ENCODE data around the gene SNX10.

Gene SNX10

DNA sequence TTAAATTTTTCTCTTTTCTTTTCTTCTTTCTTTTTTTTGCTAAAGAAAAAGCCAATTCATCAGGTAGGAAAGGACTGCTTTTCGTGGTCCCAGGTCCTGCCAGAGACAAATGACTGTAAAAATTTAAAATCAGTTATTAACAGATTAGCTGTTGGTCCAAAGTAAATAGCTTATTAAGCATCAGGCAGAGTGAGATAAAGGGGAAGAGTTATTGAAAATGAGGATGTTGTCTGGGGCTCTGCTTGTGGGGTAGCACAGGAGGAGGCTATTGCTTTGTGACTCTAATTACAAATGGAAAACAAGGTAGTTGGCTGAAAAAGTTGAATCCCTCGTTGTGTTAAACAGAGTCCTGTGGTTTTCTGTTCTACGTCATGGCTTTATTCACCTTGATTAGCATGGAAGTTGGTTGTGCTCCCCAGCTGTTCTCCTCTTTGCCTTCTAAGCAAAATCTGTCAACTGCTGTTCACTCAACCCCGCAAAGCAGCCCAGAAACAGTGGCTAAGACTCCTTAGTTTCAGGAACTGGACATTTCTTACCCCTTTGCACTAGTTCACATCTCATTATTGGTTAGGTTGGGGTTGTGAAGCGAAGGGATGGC is 128.9 kb downstream of the SNX10 start:
- TF ChIP-seq, protein P1, sequence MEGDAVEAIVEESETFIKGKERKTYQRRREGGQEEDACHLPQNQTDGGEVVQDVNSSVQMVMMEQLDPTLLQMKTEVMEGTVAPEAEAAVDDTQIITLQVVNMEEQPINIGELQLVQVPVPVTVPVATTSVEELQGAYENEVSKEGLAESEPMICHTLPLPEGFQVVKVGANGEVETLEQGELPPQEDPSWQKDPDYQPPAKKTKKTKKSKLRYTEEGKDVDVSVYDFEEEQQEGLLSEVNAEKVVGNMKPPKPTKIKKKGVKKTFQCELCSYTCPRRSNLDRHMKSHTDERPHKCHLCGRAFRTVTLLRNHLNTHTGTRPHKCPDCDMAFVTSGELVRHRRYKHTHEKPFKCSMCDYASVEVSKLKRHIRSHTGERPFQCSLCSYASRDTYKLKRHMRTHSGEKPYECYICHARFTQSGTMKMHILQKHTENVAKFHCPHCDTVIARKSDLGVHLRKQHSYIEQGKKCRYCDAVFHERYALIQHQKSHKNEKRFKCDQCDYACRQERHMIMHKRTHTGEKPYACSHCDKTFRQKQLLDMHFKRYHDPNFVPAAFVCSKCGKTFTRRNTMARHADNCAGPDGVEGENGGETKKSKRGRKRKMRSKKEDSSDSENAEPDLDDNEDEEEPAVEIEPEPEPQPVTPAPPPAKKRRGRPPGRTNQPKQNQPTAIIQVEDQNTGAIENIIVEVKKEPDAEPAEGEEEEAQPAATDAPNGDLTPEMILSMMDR (conservative IDR thresholded peaks at IDR 0.05; ENCODE audit: low read length), result no peak
- H3K4me3 ChIP-seq (ENCODE audit: low read length), result no peak overlapping the region
- no peak for DNase-seq (ENCODE audit: low read depth)

DNA sequence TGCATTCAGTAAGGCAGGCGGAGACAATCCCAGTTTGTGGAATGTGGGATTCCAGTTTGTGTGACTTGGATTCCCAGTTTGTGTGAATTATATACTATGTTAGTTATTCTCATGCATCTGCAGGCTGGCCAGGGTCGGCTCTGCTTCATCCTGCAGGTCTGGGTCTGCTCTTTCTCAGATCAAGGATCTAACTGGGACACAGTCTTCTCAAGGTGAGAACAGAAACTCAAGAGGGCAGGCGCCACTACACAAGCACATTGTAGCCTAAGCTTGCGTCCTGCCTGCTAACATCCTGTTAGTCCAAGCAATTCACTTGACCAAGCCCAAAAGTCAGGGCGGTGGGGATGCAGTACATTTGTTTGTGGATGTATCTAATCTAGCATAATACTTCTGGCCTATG is 131.1 kb downstream of the SNX10 start:
- DNase-seq (ENCODE audit: low read depth), result no peak
- no peak overlapping the region for H3K4me3 ChIP-seq (ENCODE audit: low read length)
- TF ChIP-seq, protein P1 (conservative IDR thresholded peaks at IDR 0.05; ENCODE audit: low read length), result no peak

DNA sequence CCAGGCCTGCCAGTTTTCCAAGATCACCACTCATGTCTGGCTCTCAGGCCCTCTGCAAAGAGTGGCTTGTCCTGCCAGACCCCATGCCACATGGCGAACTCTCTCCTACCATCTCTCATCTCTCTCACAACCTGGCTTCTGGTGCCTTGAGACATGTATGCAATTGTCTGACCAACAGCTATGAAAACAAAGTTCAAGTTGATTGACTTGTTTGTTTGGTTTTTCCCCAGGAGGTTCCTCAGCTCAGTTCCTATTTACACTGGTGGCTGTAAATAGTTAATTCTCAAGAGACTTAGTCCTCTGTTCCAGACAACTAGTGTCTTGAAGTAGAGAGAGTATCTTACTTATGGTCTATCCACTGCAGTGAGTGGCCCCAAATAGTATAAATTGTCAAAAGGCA is 131.8 kb downstream of the SNX10 start:
- TF ChIP-seq, protein P1 (conservative IDR thresholded peaks at IDR 0.05; ENCODE audit: low read length), result no peak

More for the DNA sequence above, 131.8 kb downstream of the SNX10 start:
- no peak overlapping the region for H3K4me3 ChIP-seq (ENCODE audit: low read length)
- DNase-seq (ENCODE audit: low read depth), result no peak

Measured in AG10803 (cell line).